OCI-M1 (cell line): Measurements from ENCODE around the gene DGKG.

Experiments used
- DNase-seq: peaks from one replicate; lab custom pipeline; 2025; lab: John Stamatoyannopoulos, UW

The DGKG gene

DNA sequence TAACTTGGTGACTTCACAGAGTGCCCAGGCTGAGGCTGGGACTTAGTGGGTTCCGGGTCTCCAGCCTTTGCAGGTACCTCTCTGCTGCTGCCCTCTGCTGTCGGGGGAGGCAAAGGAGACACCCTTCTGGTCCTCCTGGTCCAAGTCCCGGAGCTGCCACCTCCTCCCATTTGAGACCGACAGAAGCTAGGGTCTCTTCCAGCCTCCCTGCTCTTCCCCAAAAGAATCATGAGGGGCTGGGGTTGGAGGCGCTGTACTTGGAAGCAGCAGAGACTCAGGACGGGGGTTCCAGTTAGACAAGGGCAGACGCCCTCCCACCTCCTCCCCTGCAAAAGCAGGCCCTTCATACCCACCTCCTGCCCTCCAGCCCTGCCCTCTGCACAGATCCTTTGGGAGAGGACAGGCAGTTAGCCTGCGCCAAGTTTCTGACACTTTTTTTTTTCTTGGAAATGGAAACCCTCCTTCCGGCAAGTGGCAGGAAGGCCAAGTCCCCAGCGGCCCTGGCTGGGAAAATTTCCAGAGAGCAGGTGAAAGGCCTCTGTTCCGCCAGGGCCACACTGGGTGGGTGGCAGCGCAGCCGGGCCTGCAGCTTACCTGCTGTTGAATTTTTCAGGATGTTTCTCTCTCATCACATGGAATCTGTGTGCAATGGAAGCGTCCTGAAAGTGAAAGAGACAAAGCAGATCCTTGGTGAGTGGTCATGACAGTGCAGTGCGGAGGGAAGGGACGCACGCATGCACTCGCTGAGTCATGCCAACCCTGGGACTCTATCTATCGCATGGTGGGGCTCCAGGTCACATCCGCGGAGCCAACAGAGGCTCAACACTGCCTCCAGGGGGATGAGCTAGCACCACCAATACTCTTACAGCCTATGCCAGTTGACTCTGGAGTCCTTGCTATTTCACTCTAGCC, 119.9 kb downstream of the DGKG start:
- peak; percentile 93 for DNase-seq

DNA sequence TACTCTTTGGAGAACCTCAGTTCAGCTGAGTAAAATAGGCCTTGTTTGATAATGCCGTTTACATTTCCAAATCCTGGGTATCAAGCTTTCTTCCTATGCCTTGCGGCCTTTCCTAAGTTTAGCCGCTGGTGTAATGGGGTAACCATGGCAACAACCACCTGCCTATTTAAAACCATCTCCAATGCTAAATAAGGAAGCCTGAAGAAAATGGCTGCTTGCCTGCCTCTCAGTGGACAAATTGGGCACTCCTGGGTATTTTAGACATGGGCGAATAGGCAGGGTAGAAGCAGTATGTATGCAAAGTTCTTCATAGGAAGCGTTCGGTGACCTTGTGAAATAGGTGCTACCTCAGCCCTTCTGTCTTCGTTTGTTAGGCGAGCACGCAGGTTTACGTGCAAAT, 122.7 kb downstream of the DGKG start:
- DNase-seq, result peak; percentile 5

- DNase-seq, result no peak
These were observed 124.1 kb downstream of the DGKG start for GRCh38 chr3:186237915-186238314.

GRCh38 chr3:186236357-186237020, 125.5 kb downstream of the DGKG start:
- DNase-seq, result no peak

- DNase-seq, result peak; percentile 22
These were observed 126.5 kb downstream of the DGKG start for GRCh38 chr3:186235554-186235953.

- DNase-seq, result no peak
These were observed 127.9 kb downstream of the DGKG start for GRCh38 chr3:186234152-186234551.

GRCh38 chr3:186226482-186226881, 135.6 kb downstream of the DGKG start:
- no peak for DNase-seq

DNA sequence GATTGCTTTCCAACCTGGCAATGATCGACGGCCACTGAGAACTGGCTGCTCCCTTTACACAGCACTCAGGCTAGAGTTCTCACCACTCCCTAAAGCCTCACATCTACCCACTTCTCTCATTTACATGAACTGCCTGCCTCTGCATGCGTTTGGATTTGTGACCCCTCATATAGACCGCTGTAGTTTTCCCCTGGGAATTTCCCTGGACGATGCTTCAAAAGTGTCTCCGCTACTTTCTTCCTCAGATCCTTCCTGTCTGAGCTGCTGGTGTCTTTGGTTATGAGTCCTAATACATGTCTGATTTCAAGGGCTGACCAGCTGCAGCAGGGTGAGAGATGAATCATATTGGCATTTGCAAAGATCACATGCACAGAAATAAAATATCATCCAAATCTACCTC, 136.4 kb downstream of the DGKG start:
- DNase-seq, result no peak

GRCh38 chr3:186224041-186224610, 137.9 kb downstream of the DGKG start:
- DNase-seq, result no peak

- no peak for DNase-seq
These were observed 138.6 kb downstream of the DGKG start for GRCh38 chr3:186223476-186223875.

- DNase-seq, result no peak
These were observed 140.2 kb downstream of the DGKG start for GRCh38 chr3:186221760-186222378.

GRCh38 chr3:186220911-186221645, 141.0 kb downstream of the DGKG start:
- no peak for DNase-seq

DNA sequence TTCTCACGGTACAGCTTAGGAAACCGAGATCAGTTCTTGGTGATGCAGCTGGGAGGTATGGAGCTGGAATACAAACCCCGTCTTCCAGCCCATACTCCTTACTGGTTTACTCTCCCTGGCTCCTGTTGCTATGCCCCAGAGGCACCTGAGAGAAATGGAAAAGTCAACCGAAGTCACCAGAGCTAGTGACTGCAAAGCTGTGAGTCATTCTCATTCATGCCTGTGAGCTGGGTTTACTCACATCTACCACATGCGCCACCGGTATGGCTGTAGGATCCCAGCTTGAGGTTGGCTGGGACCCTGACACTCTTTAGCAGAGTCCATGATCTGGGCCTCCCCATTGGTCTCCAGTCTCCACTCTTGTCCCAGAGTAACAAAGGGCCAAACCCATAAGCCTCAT, 141.7 kb downstream of the DGKG start:
- no peak for DNase-seq

DNA sequence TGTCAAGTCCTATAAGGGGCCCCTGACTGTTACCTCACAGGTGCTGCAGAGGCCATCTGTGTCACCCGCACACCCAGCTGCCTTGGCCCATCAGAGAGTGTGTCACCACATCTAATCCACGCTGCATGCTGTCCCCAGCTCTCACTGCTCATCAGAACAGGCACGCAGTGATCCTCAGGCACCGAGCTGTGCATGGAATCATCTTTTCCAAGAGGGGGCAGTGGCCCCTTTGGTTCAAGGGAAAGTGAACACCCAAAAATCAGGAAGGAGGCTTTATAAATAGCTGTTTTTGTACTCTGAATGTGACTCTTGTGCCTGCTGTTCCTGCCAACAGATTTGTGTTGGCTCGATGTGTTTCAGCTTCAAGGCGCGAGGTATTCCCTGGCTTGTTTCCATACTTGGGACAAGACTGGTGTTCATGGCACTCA, 142.8 kb downstream of the DGKG start:
- no peak for DNase-seq

DNA sequence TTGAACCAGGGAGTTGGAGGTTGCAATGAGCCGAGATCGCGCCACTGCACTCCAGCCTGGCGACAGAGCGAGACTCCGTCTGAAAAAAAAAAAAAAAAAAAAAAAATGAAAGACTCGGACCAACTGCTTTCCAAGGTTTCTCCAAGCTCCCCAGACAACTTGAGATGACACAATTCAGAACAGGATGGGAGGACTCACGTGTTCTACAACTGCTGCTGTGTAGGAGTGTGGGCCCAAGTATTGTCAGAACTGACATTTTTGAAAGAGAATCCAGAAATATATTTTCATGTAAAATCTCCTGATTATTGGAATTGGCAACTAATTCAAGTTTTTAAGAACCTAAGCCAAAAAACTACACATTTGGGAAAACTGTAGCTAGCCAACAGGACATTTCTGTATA, 143.6 kb downstream of the DGKG start:
- DNase-seq, result no peak

GRCh38 chr3:186217820-186218164, 144.2 kb downstream of the DGKG start:
- DNase-seq, result peak; percentile 42

- DNase-seq, result no peak
These were observed 144.9 kb downstream of the DGKG start for GRCh38 chr3:186216900-186217819.

GRCh38 chr3:186214670-186215069, 147.4 kb downstream of the DGKG start:
- DNase-seq, result no peak

DNA sequence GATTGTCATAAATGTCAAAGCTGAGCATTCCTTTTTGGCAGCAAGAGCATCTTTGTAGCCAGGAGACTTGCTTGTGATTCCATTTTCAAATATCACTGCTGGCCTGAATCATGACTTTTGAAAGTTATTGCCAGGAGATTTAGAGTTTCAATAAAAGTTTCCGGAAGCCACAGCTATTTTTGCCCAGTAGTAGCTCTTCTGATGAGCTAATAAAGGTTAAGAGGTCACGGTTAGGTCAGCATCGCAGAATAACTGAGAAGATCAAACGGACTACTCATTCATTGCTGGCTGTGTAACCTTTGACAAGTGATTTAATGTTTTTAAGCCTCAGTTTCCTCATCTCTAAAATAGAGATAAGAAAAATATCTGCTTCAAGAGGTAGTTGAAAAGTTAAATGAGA, 148.1 kb downstream of the DGKG start:
- DNase-seq, result no peak

GRCh38 chr3:186212611-186213010, 149.4 kb downstream of the DGKG start:
- no peak for DNase-seq
